ENCODE data around the gene JAK1. TPM values are rescaled to one million over a fixed set of nuclear protein-coding genes. Genes with fewer than 3 reads are reported as not detected.
"Not testable (repeated sequence)": the region's sequence is repeated elsewhere in the genome, so short reads cannot be mapped to it uniquely, and the experiment has no call there.

Gene JAK1
- total RNA-seq, 3 donors from 2014 or later (not counting 1 experiment from before 2014, with no cell fraction given): 507 to 626 (median 526) TPM

- peaks cover 5% of the 10 kb centered on the region for H3K36me3 ChIP-seq (ENCODE audit: control insufficient read depth, insufficient read depth, low read length)
- ATAC-seq: peak; percentile 45 to 59 (median 54)
- H3K4me3 Mint-ChIP-seq: peak overlapping the region; percentile 85
- H3K27me3 Mint-ChIP-seq (ENCODE audit: low read depth in 2 of 2): no peaks in the 10 kb centered on the region
- no peaks in the 10 kb centered on the region for H3K27me3 ChIP-seq (ENCODE audit: control insufficient read depth, insufficient read depth, low read length)
- no peaks in the 10 kb centered on the region for H3K36me3 Mint-ChIP-seq
- no peaks in the 10 kb centered on the region for H3K9me3 ChIP-seq (ENCODE audit: control insufficient read depth, insufficient read depth, low read length)
- peak overlapping the region; percentile 84 to 93 for H3K27ac Mint-ChIP-seq
- no peak for TF ChIP-seq CTCF (IDR thresholded peaks at IDR 0.05)
- peaks cover 70% of the 10 kb centered on the region for H3K4me1 ChIP-seq (ENCODE audit: control insufficient read depth, insufficient read depth, low read length)
- intact Hi-C loops (cut with micrococcal nuclease): loop anchor here (1.0 to 2.0 kb wide), 3 partner anchors 24 to 58 kb away; no protein-coding TSS in a partner anchor
- WGBS (ENCODE audit: insufficient coverage): 0% methylated on average over 1 of the region's 2 CpGs
- H3K4me3 ChIP-seq (ENCODE audit: low read length): no peak overlapping the region
- peak in 1 of 2 donors; percentile 74 for DNase-seq
- no peaks in the 10 kb centered on the region for H3K9me3 Mint-ChIP-seq
- H3K27ac ChIP-seq (ENCODE audit: low read length): peak overlapping the region; percentile 73
- peaks cover 95 to 96% of the 10 kb centered on the region in 2 donors for H3K4me1 Mint-ChIP-seq
Observed at GRCh38 chr1:64922336-64922735, 44.0 kb downstream of the JAK1 start.

GRCh38 chr1:64921771-64922170 is 44.6 kb downstream of the JAK1 start:
- Mint-ChIP-seq H3K36me3 (no peaks in the 10 kb centered on the region), H3K27me3 (ENCODE audit: low read depth in 2 of 2) (no peaks in the 10 kb centered on the region), H3K4me1 (peaks cover 95 to 96% of the 10 kb centered on the region in 2 donors), H3K27ac (peak overlapping the region; percentile 84 to 93), H3K9me3 (no peaks in the 10 kb centered on the region), H3K4me3 (peak overlapping the region; percentile 85)
- Histone ChIP-seq H3K36me3 (ENCODE audit: control insufficient read depth, insufficient read depth, low read length) (peaks cover 3% of the 10 kb centered on the region), H3K4me1 (ENCODE audit: control insufficient read depth, insufficient read depth, low read length) (peaks cover 71% of the 10 kb centered on the region), H3K27me3 (ENCODE audit: control insufficient read depth, insufficient read depth, low read length) (no peaks in the 10 kb centered on the region), H3K27ac (ENCODE audit: low read length) (peak overlapping the region; percentile 73), H3K9me3 (ENCODE audit: control insufficient read depth, insufficient read depth, low read length) (no peaks in the 10 kb centered on the region), H3K4me3 (ENCODE audit: low read length) (no peak overlapping the region)
- WGBS (ENCODE audit: insufficient coverage): 55% methylated on average over 2 of the region's 2 CpGs
- no peak for TF ChIP-seq CTCF (IDR thresholded peaks at IDR 0.05)
- DNase-seq (no peak), ATAC-seq (no peak)
- intact Hi-C loops (cut with micrococcal nuclease): loop anchor here (1.0 to 2.0 kb wide), 3 partner anchors 23 to 57 kb away; no protein-coding TSS in a partner anchor

- intact Hi-C loops (cut with micrococcal nuclease): no loop called here
- Mint-ChIP-seq H3K27me3 (ENCODE audit: low read depth in 2 of 2) (no peaks in the 10 kb centered on the region), H3K4me3 (peak overlapping the region; percentile 85), H3K27ac (peak overlapping the region; percentile 84 to 93), H3K9me3 (no peaks in the 10 kb centered on the region), H3K4me1 (peaks cover 95 to 96% of the 10 kb centered on the region in 2 donors), H3K36me3 (no peaks in the 10 kb centered on the region)
- 71% methylated on average over 2 of the region's 3 CpGs for WGBS (ENCODE audit: insufficient coverage)
- Histone ChIP-seq H3K27ac (ENCODE audit: low read length) (peak overlapping the region; percentile 73), H3K9me3 (ENCODE audit: control insufficient read depth, insufficient read depth, low read length) (no peaks in the 10 kb centered on the region), H3K36me3 (ENCODE audit: control insufficient read depth, insufficient read depth, low read length) (no peaks in the 10 kb centered on the region), H3K27me3 (ENCODE audit: control insufficient read depth, insufficient read depth, low read length) (no peaks in the 10 kb centered on the region), H3K4me1 (ENCODE audit: control insufficient read depth, insufficient read depth, low read length) (peaks cover 71% of the 10 kb centered on the region), H3K4me3 (ENCODE audit: low read length) (no peak overlapping the region)
- DNase-seq (no peak), ATAC-seq (no peak)
- no peak for TF ChIP-seq CTCF (IDR thresholded peaks at IDR 0.05)
Observed at GRCh38 chr1:64920941-64921589, 45.3 kb downstream of the JAK1 start.

- intact Hi-C loops (cut with micrococcal nuclease); H3K4me3 ChIP-seq (ENCODE audit: low read length); H3K27ac ChIP-seq (ENCODE audit: low read length); H3K9me3 ChIP-seq (ENCODE audit: control insufficient read depth, insufficient read depth, low read length); DNase-seq; H3K9me3 Mint-ChIP-seq; H3K36me3 ChIP-seq (ENCODE audit: control insufficient read depth, insufficient read depth, low read length); H3K27me3 Mint-ChIP-seq (ENCODE audit: low read depth in 2 of 2); H3K36me3 Mint-ChIP-seq; ATAC-seq; H3K27me3 ChIP-seq (ENCODE audit: control insufficient read depth, insufficient read depth, low read length): not testable (repeated sequence)
- peaks cover 65% of the 10 kb centered on the region for H3K4me1 ChIP-seq (ENCODE audit: control insufficient read depth, insufficient read depth, low read length)
- Mint-ChIP-seq H3K4me3 (peak overlapping the region; percentile 50), H3K4me1 (peaks cover 94% of the 10 kb centered on the region in 2 donors), H3K27ac (peak overlapping the region; percentile 84 to 93)
- 63% methylated on average over 4 of the region's 7 CpGs for WGBS (ENCODE audit: insufficient coverage)
Observed at GRCh38 chr1:64919120-64919519, 47.2 kb downstream of the JAK1 start.
